Stimulated activated CD4-positive, alpha-beta T cell treated with anti-CD3 and anti-CD28 coated beads, Interleukin-4, amount 100 ng/mL, for 24 hours (primary cell): Measurements from ENCODE around the gene VBP1.
"Not testable (repeated sequence)": the region's sequence is repeated elsewhere in the genome, so short reads cannot be mapped to it uniquely, and the experiment has no call there.

Experiments used
- DNase-seq: peaks from one replicate; pipeline ENCODE4 v3.0.0-alpha.2; 2020

Gene VBP1, protein sequence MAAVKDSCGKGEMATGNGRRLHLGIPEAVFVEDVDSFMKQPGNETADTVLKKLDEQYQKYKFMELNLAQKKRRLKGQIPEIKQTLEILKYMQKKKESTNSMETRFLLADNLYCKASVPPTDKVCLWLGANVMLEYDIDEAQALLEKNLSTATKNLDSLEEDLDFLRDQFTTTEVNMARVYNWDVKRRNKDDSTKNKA

DNA sequence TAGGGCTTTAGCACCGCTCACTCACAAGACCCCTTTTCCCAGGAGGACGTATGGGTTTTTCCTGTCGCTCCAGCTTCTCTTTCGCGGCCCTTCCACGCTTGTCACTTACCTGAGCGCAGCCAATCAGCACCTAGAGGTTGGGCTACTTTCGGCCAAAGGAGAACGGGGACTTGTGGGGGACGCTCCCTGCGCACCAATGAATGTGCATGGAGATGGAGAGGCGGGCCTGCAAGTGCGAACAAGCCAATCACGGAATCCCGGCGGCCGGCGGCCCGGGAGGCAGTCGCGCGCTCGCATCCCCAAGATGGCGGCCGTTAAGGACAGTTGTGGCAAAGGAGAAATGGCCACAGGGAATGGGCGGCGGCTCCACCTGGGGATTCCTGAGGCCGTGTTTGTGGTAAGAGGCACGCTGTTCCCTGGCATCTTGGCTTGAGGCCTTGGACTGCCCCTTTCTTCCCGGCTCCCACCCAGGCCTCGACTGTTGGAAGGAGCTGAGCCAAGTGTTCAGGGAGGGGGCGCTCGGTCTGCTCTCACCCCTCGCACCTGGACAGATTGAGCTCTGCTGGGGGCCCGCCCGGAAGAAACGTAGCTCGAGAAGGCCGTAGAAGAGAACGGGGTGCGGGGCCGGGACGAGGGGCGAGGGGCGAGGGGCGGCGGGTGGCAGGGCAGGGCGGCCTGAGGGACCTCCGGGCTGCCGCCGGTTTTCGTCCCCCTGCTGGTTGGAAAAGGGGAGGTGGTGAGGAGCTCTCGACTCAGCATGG is at the start of gene VBP1:
VBP1 (plus strand) TSS at position 282 of the 761 bp plus-strand sequence; CDS start at position 305, 23 bp downstream.
- DNase-seq, result peak; percentile 88

DNA sequence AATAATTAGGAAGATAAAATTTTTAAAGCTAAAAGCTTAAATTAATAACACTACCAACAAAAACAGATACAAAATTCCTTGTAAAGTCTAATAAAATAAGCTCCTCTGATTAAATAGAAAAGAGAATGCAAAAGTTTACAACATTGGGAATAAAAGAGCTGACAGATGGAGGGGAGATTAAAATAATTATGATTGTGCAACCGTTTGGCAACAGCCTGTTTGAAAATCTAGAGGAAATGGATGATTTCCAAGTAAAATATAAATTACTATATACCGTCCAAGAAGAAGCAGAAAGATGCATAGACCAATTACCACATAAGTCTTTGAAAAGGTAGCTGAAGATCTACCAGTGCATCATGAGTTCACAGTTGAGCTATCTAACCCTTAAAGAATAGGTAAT is 46.4 kb upstream of the VBP1 start:
- DNase-seq, result no peak

DNA sequence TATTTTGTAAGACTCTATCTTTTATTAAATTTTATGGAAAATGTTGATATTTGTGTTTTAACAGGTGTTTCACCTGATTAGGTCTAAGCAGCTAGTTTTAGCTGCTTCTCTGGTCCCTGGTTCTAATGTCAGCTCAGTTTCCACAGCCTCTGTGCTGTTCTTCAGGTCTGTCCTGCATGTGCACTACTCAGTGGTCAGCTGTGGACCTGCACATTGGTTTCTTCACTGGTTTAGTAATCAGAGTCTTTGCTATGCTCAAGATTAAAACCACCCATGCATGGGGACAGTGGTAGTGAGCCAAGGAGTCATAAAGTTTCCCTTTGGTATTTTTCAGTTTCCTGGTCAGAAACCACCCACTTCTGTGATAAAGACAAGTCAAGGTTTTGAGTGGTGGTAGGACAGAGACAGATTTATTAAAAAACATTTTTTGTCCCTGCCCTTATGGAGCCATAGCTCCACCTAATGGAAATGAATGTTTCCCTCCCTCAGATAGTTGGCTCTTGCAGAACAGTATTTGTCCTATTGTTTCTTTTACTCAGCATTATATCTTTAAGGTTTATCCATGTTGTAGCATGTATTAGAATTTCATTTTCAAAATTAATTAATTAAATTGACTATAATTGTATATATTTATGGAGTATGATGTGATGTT is 36.8 kb upstream of the VBP1 start:
- DNase-seq, result no peak

DNA sequence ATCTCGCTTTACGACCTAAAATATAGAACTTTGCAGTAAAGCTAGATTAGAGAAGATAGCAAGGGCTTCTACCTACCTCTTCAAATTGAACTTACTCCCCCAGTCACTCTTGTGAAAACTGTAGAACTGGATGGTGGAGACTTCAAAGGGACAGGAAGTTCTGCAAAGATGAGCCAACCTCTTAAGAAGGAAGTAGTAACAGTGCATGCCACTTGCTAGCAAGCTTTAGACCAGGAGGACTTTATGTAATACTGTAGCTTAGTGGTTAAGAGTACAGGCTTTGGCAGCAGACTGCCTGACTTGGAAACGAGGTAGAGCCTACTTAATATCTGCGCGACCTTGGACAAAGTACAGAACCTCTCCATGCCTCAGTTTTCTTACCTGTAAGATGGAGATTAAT is 27.5 kb upstream of the VBP1 start:
- DNase-seq, result peak; percentile 5

DNA sequence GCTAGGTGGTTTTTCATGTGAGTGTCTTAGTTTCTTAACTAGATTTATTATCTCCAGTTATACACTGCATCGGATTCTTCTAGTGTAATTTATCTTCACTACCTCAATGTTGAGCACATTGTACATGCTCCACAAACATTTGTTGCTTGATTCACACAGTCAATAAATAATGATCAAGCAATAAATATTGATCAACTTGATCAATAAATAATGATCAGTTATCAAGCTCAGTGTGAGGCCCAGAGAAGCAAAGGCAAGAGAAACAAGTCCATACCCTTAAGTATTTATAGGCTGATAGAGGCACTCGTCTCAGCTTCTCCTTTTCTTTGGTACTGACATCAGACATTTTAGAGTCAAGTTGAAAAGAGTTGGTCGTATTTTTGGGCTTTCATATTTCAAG is 5.1 kb upstream of the VBP1 start:
- DNase-seq, result no peak

DNA sequence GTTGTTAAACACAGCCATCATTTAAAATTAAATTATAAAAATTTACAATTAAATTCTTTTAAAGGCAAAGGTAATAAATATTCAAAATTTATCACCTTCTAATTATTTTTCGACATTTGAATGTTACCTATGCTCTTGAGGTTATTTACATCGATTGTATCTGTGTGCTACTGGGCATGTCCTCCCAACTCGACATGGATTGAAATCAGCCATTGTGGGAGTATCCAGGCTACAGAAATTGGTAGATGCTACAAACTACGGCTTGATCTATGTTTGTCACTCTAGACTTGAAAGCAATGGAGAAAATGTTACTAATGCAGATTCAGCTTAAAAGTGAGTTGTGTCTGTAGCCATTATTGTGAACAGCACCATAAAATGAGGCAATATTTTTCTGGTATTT is 2.5 kb upstream of the VBP1 start:
- DNase-seq, result no peak

DNA sequence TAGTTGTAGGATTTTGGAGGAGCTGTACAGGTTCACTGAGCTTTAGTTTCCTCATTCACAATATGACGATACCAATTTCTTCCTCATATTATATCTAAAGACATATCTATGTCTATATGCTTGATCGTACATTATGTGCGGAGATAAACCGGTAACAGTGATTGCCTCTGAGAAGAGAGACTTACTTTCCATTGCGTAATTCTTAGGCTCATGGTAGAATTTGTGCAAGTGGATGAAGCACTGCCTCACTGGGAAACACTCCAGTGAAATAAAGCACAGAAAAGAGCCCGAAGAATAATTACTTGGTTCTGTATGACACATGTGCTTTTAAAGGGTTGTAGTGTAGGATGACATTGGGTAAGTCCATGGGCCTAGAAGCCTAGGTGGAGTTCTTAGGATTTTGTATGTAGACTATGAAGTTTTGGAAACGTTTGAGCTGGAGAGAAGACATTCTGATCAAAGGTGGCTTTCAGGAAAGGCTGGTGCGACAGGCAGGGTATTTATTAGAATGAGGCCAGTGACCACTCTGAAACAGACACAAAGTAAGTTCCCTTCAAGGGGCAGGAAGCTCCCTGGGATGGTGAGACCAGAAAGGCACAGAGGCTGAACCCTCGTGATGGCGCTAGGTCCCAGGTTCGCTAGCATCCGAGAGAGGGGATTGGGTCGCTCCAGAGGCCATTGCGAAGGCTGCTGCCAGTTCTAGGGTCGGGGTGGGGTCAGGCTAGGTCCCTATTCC is 649 bp upstream of the VBP1 start:
- no peak for DNase-seq

DNA sequence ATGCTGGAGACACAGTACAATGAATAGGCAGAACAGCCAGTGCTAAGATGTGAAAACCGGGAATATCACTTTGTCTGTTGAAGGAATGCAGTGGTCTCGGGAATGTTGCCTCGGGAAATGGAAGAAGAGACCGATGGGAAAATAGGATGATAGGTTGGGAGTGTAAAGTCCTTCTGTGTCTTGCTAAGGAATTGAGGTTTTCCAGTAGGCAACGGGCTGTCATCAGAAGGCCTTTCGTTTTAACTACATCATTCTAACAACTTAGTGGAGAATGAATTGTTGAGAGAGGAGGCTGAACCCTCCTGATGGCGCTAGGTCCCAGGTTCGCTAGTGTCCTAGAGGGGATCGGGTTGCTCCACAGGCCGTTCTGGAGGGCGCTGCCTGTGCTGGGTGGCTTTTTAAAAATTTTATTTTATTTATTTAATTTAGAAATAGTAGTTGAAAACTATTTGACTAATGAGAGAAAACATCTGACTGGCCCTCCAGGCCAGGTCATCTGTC is 730 bp downstream of the VBP1 start:
- no peak for DNase-seq

DNA sequence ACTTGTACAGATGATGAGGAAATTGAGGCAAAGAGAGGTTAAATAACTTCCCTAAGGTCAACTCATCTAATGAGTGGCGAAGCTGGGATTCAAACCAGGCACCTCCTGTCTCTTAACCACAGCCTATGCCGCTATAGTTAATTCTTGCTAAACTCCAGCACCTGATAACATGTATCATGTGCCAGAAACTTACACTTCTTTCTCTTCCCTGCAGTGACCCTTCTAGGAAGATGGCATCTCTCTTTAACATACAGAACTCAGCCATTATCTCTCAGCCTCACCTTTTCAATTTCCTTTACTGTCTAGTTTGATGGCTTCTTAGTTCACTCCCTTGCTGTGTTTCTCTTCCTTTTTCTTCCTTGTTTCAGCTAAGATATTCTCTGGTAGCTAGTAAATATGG is 2.5 kb downstream of the VBP1 start:
- no peak for DNase-seq

DNA sequence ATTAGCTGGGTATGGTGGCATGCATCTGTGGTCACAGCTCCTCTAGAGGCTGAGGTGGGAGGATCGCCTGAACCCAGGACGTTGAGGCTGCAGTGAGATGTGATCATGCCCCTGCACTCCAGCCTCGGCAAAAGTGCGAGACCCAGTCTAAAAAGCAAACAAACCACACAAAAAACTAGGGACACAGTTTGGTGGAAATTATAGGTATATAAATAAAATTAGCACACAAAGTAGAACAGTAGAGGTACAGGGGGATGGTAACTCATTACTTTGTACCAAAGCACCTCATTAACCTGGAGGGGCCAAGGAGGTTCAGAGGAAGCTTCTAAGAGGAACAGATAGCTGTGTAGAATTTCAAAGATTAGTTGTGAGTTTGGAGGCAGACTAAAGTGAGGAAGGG is 5.1 kb downstream of the VBP1 start:
- DNase-seq, result no peak

DNA sequence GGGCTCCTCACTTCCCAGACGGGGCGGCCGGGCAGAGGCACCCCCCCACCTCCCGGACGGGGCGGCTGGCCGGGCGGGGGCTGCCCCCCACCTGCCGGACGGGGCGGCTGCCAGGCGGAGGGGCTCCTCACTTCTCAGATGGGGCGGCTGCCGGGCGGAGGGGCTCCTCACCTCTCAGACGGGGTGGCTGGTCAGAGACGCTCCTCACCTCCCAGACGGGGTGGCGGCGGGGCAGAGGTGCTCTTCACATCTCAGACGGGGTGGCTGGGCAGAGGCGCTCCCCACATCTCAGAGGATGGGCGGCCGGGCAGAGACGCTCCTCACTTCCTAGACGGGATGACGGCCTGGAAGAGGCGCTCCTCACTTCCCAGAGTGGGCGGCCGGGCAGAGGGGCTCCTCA is 7.5 kb downstream of the VBP1 start:
- not testable (repeated sequence) for DNase-seq

DNA sequence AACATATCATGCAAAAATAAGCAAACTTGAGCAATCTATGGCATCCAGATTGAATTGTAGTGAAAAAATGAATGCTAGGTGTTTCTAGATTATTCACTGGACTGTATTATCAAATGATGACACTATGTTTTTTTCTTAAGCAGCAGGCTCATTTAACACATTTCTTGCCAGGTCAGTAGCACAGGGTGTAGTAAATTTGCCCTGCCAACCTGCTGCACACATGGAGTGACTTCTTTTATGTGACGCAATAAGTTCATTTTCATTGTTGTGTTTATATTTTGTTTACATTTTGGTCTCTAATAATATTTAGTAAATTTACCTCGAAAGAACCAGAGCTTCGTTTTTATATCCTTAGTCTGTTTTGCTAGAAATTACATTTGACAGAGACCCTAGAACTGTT is 9.5 kb downstream of the VBP1 start:
- DNase-seq, result no peak

DNA sequence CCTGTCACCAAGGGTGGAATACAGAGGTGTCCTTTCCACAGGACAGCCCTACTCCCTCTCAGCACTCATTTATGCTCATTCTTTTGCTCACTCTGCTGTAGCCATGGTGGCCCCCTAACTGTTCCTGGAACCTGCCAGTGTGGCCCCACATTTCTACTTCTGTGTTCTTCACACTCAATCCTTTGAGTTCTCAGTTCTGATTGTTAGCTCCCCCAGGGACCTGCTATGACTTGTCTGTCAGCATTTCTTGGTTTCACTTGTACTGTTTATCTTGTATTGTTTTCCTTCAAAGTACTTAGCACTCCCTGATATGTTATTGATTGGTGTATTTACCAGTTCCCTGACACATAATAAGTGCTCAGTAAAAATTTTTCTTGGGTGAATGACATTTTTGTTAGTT is 14.9 kb downstream of the VBP1 start:
- no peak for DNase-seq

DNA sequence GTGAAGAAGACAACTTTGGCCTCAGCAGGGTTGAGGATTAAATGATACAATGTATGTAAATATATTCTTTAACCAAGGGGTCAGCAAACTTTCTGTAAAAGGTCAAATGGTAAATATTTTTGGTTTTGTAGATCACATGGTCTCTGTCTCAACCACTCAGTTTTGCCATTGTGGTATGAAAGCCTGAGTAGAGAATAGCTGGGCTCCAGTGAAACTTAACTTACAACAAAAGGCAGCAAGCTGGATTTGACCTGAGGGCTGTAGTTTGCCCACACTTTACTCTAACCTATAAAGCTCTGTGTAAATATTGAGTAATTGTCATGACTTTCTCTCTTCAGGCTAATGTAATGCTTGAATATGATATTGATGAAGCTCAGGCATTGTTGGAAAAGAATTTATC is 19.6 kb downstream of the VBP1 start:
- DNase-seq, result no peak

DNA sequence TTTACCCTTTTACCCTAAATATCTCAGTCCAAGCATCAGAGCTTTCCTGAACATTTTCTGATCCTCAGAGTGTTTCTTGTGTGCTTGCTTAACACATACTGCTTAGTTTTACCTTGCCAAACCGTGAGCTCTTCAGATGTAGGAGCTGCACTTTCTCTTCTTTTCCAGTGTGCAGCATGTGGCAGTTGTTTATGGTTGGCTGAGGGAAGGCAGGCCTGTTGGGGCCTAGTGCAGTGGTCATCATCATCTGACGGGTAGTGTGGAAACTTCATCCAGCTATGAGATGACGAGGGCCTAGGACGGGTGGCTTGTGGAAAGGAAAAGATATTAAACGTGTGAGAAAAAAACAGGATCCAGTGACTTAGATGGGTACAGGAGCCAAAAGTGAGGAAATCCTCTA is 21.5 kb downstream of the VBP1 start:
- DNase-seq, result no peak

DNA sequence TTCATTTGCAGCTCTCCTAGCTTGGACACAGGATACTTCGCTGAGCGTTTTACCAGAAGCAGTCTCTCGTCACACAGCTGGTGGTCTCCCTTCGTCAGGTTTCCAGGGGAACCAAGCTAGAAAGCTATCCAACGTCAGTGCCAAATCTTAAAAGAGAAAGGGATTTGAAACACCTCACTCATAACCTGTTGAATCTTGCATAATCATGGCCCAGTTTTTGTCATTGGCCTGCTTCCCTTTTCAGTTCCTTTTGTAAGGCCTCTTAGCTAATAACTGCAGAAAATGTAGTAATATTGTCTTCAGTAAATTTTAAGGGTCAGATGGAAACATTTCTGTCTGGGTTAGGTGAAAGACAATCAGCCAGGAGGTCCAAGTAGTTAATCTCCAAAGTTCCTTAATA is 26.0 kb downstream of the VBP1 start:
- DNase-seq, result no peak

DNA sequence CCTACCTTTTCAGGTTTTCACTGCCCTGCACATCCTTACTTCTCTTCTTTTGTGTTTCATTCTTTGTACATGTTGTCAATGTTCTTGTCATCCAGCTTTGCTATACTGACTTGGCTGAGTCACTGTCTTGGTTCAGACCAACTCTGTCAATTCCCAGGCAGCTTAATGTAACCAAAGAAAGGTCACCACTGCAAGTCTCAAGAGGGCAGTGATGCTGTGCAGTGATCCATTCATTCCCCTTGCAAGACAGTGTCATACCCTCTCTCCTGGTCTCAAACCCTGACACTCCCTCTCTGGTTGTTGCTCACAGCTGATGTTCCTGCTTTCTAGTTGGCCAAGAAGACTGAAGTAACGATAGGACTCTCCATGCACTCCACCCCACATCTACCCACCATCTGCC is 30.5 kb downstream of the VBP1 start:
- no peak for DNase-seq

DNA sequence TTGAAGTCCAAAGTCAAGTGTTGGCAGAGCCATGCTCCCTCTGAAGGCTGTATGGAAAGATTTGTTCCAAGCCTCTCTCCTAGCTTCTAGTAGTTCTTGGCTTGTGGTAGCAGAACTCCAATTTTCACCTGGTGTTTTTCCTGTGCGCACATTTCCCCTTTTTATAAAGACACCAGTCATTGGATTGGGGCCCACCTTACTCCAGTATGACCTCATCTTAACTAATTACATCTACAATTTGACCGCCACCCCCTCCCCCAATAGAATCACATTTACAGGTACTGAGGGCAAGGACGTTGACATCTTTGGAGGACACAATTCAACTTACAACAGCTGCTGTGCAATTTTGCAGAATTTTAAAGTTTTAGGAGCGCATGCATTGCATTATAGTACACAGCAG is 31.2 kb downstream of the VBP1 start:
- DNase-seq, result no peak

DNA sequence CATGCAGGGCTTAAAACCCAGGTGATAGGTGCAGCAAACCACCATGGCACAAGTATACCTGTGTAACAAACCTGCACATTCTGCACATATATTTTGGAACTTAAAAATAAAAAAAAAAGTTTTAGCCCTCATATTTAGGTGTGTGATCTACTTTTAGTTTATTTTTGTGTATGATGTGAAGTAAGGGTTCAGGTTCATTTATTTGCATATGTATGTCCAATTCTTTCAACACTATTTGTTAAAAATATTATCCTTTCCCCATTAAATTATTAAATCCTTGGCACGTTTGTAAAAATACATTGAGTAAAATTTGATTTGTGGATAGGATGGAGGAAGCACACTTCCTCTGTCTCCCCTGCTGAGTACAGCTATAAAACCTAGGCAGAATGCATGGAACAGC is 35.1 kb downstream of the VBP1 start:
- no peak for DNase-seq

DNA sequence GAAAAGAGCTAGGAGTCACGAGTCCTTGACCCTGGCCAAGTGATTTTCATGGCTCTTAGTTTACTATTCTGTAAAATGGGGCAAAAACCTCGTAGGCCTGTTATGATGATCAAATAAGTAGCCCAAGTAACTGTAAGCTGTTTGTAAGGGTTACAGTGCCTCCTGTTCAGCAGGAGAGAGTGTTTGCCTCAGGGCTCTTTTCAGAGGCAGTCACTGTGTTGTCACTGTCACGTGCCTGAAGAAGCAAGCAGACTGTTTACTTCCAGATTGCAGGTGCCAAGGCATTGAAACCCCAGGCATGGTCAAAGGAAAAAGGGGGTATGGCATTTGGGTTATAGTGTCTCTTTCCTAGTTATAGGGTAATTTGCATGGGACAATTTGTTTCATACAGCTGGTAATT is 43.5 kb downstream of the VBP1 start:
- DNase-seq, result no peak

DNA sequence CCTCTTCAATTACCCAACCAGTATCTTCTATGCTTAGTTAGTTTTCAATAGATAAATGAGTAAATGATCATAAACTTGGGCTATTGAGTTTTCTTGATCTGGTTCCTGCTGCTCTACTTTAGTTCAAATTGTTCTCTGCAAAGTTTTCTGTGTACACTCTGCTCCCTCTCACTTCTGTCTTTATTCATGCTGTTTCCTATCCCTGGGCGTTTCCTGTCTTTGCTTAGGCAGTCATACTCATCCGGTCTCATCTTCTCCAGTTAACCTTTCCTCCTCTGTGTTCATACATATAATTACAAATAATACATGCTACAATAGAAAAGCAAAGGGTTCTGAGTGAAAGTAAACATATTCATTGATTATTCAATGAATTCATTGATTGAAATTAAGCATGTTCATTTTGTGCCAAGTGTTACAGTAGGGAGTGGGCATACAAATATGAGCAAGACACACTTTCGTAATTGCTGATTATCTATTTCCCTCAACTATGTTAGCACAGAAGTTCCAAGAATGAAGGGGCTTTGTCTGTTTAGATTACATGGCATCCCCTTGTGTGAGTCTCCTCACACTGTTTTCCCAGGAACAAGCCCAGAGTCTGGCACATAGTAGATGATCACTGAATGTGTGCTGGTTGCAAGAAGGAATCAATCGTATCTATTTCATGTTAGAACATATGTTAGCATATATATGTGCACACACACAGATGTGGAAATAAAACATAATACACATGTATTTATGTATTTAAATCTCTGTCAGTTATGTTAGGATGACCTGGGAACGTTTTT is 46.9 kb downstream of the VBP1 start:
- no peak for DNase-seq

DNA sequence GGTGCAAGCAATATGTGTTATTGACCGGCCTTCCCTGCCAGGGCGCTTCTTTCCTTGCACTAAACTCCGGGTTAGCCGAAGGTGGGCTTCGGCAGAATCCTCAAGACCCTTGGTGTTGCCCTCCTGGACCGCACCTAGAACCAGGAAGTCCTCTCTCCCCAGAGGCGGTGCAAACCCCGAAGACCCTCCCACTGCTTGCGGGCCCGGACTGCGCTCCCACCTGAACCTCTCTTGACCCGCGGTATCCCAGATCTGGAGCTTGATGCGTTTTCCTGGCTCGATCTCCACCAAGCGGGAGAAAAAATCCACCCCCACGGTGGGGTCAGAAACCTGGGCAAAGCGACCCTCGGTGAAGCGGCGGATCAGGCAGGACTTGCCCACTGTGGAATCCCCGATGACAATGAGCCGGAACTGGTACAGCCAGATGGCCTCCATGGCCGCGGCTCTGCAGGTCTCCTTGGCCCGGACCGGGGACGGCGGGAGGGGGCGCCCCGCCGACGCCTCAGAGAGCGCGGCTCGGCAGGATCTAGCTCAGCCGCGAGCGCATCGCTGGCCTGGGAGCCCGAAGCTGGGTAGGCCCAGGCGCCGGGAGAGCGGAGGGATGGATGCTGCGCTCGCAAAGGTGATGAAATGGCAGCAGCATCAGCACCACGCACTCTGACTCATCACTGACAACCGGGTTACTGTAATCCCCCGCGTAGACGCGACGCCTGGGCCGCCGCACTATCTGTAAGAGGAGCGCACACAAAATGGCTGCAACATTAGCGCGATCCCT is 47.8 kb downstream of the VBP1 start, which contains the start of gene RAB39B:
RAB39B (minus strand) TSS at position 638 of the 775 bp plus-strand sequence; CDS start at position 435, 203 bp downstream.
- peak; percentile 76 for DNase-seq
